Measurements from ENCODE around the gene CARTPT. TPM values are rescaled to one million over a fixed set of nuclear protein-coding genes. Genes with fewer than 3 reads are reported as not detected.

Gene CARTPT
- total and polyA plus RNA-seq, 2 of the 8 experiments (the other 6 are each of a cell fraction or from before 2014, with no cell fraction given) = not detected

DNA sequence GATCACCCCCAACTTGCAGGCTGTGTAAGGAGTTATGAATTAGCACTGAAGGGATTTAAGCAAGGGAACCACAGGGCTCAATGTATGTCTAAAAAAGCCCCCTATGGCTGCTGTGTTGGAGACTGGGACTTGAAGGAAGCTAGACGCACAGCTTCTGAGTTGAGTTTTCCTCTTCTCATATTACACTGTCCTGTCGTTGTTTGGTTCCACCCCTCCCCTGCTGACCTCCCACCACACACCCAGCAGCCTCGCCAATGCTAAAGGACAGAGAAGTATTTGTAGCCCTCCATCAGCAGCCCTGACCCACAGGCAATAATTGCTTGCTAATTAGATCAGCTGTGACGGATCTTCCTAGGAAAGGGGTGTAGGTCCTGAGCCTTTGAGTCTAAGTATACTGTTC is 15.1 kb upstream of the CARTPT start:
- Histone ChIP-seq H3K27ac (ENCODE audit: low read depth, low read length) (no peak overlapping the region), H3K18ac (ENCODE audit: extremely low read depth, low read length) (no peak overlapping the region), H2AFZ (ENCODE audit: low read length) (peak overlapping the region; percentile 78), H3K56ac (replicated peaks; ENCODE audit: insufficient read length, low read depth, low read length) (no peak overlapping the region), H3K27me3 (replicated peaks in 1 of 4; ENCODE audit: control insufficient read depth in 3 of 4, extremely low read depth in 1 of 4, insufficient read depth in 3 of 4, low read length in 3 of 4) (no peaks in the 10 kb centered on the region), H4K5ac (ENCODE audit: insufficient read length, low read depth, low read length) (no peak overlapping the region), H3K4me2 (ENCODE audit: insufficient read depth in 1 of 2, low read depth in 2 of 2, low read length in 2 of 2) (peak overlapping the region; percentile 9 to 14; a peak in 2 of 4 replicates), H3K9ac (replicated peaks in 1 of 4; ENCODE audit: extremely low read depth in 1 of 4, low read depth in 3 of 4, low read length in 3 of 4) (no peak overlapping the region), H2BK20ac (ENCODE audit: low read length) (no peak overlapping the region), H3K23ac (ENCODE audit: insufficient read length) (no peak overlapping the region), H4K8ac (ENCODE audit: extremely low read depth, insufficient read depth, low read length) (no peak overlapping the region), H3K79me1 (ENCODE audit: low read depth, low read length) (no peaks in the 10 kb centered on the region), H2AK5ac (ENCODE audit: low read depth, low read length) (no peak overlapping the region), H3K4ac (replicated peaks; ENCODE audit: insufficient read length, low read depth, low read length) (no peak overlapping the region), H4K20me1 (replicated peaks in 1 of 2; ENCODE audit: control insufficient read depth in 1 of 2, insufficient read depth in 2 of 2, low read length in 2 of 2) (no peaks in the 10 kb centered on the region), H2BK12ac (ENCODE audit: low read depth, low read length) (no peak overlapping the region), H2BK15ac (ENCODE audit: low read length) (no peak overlapping the region), H3K23me2 (ENCODE audit: low read depth, low read length) (peaks cover 2% of the 10 kb centered on the region; the same call in 1 of the 2 replicates), H3K14ac (ENCODE audit: insufficient read length) (no peak overlapping the region), H3K9me3 (ENCODE audit: insufficient read depth in 2 of 2, low read depth in 1 of 2, low read length in 1 of 2) (no peaks in the 10 kb centered on the region), H3K4me1 (replicated peaks in 1 of 4; ENCODE audit: control insufficient read depth in 3 of 4, insufficient read depth in 4 of 4, low read length in 3 of 4) (peaks cover 0 to 3% (median under 1%) of the 10 kb centered on the region in 4 experiments; a peak in 2 of 7 replicates), H3K36me3 (ENCODE audit: control insufficient read depth in 2 of 4, insufficient read depth in 4 of 4, low read length in 3 of 4) (no peaks in the 10 kb centered on the region), H3K79me2 (ENCODE audit: control insufficient read depth in 1 of 2, insufficient read depth in 2 of 2, low read length in 2 of 2) (no peaks in the 10 kb centered on the region), H2BK120ac (replicated peaks; ENCODE audit: low read depth, low read length) (no peak overlapping the region), H2BK5ac (ENCODE audit: low read depth, low read length) (no peak overlapping the region), H3K4me3 (ENCODE audit: extremely low read depth in 1 of 4, insufficient read depth in 2 of 4, low read depth in 3 of 4, low read length in 4 of 4) (no peak overlapping the region), H4K91ac (replicated peaks; ENCODE audit: insufficient read length, low read length) (no peak overlapping the region)
- ChIA-PET CTCF (ENCODE audit: partially characterized antibody) (interaction anchor here (0.8 to 6.8 kb wide), 6 partner anchors 8 to 54 kb away, joined by 3 to 58 read pairs (median 4); no protein-coding TSS in a partner anchor), POLR2A (ENCODE audit: partially characterized antibody) (interaction anchor here (0.5 to 1.4 kb wide), 2 partner anchors 8 to 73 kb away, joined by 3 read pairs; no protein-coding TSS in a partner anchor)
- no peak for FAIRE-seq
- TF ChIP-seq CBX8 (IDR thresholded peaks at IDR 0.05; ENCODE audit: borderline replicate concordance, low read depth, low read length) = no peak
- TF ChIP-seq TBP (IDR thresholded peaks at IDR 0.05; ENCODE audit: low read depth, low read length) = no peak
- no peak for TF ChIP-seq BRCA1 (IDR thresholded peaks at IDR 0.05; ENCODE audit: low read depth, low read length)
- no peak for TF ChIP-seq ATF3 (IDR thresholded peaks at IDR 0.05; ENCODE audit: insufficient read depth, low read depth, low read length)
- TF ChIP-seq GABPA (IDR thresholded peaks at IDR 0.05; ENCODE audit: borderline replicate concordance, insufficient read depth, low read length) = no peak
- TF ChIP-seq YY1 (IDR thresholded peaks at IDR 0.05; ENCODE audit: low read depth, low read length) = no peak
- TF ChIP-seq ATF2 (IDR thresholded peaks at IDR 0.05; ENCODE audit: low read length) = no peak
- WGBS, 2 experiments (ENCODE audit: extremely low coverage in 1 of 2, insufficient coverage in 1 of 2, insufficient read length in 1 of 2, insufficient replicate concordance in 2 of 2, low coverage in 1 of 2, low lambda C conversion rate in 2 of 2, missing lambda C conversion rate in 1 of 2) = 36% methylated on average over 4 of the region's 4 CpGs; no CpG with 5 or more reads in 1 of the 2 experiments
- no peak for DNase-seq (ENCODE audit: low read depth in 1 of 2, low spot score in 2 of 2)

All from H1 (cell line).